H1 (cell line): ENCODE measurements around the gene KIAA0040. TPM values are rescaled to one million over a fixed set of nuclear protein-coding genes. Genes with fewer than 3 reads are reported as not detected.

Experiments used
- CHD1 ChIP-seq: IDR thresholded peaks from 2 replicates; pipeline ENCODE4 v1.6.1; 2012; ENCODE audit warnings: low read depth, low read length, improper control_type of control experiment
- polyA plus RNA-seq, 7 experiments: library from polyadenylated mRNA; depleted of rRNA in 3 of 7; stranded (reverse) in 5 of 7; unstranded in 2 of 7; fragments of >200 nt in 5 of 7; fragments of 200-250 nt in 2 of 7; gene quantifications; 1 replicate in 5 of 7; 2 replicates in 1 of 7; 4 replicates in 1 of 7; pipeline versions ENCODE4 v1.2.1 to v1.2.3, GENCODE V29; 2011 to 2013; ENCODE audit warnings: missing spikeins in 2 of 7, mixed read lengths in 2 of 7
- total RNA-seq: library from RNA; stranded (reverse); fragmentation: NEBNext Ultra II Directional; extraction: Animal tissue kit (Norgen Biotek cat#: 25700); gene quantifications from 2 replicates; pipeline ENCODE4 v1.2.1, GENCODE V29; 2021
- TF ChIP-seq, protein P1 (sequence below): fragments of 300-600 bp; sonication (generic); IDR thresholded peaks from 2 replicates; pipeline ENCODE4 v1.7.1; 2012; ENCODE audit warnings: low read length, moderate library complexity, mild to moderate bottlenecking, inconsistent platforms; ENCODE audit not compliant: insufficient replicate concordance

Gene KIAA0040
- total and polyA plus RNA-seq, 2 of the 8 experiments (the other 6 are each of a cell fraction or from before 2014, with no cell fraction given): 11.0 to 14.1 TPM

DNA sequence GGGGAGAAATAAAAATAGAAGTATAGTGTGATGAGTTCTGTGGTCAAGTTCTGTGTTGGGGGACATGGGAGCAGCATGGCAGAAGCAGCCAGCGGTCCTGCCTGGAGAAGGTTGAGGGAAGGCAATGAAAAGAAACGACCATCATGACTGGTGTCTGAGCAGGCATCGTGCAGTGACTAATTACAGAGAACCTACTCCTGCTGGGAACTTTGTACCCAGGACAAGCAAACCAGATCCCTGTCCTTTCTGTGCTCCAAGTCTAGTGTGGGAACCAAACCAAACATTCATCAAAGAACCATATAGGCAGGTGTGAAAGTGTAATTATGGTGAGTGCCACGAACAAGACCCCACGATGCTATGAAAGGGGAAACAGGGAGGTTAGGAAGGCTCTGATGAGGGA lies 25.8 kb downstream of the KIAA0040 start (continued):
- TF ChIP-seq, protein P1, sequence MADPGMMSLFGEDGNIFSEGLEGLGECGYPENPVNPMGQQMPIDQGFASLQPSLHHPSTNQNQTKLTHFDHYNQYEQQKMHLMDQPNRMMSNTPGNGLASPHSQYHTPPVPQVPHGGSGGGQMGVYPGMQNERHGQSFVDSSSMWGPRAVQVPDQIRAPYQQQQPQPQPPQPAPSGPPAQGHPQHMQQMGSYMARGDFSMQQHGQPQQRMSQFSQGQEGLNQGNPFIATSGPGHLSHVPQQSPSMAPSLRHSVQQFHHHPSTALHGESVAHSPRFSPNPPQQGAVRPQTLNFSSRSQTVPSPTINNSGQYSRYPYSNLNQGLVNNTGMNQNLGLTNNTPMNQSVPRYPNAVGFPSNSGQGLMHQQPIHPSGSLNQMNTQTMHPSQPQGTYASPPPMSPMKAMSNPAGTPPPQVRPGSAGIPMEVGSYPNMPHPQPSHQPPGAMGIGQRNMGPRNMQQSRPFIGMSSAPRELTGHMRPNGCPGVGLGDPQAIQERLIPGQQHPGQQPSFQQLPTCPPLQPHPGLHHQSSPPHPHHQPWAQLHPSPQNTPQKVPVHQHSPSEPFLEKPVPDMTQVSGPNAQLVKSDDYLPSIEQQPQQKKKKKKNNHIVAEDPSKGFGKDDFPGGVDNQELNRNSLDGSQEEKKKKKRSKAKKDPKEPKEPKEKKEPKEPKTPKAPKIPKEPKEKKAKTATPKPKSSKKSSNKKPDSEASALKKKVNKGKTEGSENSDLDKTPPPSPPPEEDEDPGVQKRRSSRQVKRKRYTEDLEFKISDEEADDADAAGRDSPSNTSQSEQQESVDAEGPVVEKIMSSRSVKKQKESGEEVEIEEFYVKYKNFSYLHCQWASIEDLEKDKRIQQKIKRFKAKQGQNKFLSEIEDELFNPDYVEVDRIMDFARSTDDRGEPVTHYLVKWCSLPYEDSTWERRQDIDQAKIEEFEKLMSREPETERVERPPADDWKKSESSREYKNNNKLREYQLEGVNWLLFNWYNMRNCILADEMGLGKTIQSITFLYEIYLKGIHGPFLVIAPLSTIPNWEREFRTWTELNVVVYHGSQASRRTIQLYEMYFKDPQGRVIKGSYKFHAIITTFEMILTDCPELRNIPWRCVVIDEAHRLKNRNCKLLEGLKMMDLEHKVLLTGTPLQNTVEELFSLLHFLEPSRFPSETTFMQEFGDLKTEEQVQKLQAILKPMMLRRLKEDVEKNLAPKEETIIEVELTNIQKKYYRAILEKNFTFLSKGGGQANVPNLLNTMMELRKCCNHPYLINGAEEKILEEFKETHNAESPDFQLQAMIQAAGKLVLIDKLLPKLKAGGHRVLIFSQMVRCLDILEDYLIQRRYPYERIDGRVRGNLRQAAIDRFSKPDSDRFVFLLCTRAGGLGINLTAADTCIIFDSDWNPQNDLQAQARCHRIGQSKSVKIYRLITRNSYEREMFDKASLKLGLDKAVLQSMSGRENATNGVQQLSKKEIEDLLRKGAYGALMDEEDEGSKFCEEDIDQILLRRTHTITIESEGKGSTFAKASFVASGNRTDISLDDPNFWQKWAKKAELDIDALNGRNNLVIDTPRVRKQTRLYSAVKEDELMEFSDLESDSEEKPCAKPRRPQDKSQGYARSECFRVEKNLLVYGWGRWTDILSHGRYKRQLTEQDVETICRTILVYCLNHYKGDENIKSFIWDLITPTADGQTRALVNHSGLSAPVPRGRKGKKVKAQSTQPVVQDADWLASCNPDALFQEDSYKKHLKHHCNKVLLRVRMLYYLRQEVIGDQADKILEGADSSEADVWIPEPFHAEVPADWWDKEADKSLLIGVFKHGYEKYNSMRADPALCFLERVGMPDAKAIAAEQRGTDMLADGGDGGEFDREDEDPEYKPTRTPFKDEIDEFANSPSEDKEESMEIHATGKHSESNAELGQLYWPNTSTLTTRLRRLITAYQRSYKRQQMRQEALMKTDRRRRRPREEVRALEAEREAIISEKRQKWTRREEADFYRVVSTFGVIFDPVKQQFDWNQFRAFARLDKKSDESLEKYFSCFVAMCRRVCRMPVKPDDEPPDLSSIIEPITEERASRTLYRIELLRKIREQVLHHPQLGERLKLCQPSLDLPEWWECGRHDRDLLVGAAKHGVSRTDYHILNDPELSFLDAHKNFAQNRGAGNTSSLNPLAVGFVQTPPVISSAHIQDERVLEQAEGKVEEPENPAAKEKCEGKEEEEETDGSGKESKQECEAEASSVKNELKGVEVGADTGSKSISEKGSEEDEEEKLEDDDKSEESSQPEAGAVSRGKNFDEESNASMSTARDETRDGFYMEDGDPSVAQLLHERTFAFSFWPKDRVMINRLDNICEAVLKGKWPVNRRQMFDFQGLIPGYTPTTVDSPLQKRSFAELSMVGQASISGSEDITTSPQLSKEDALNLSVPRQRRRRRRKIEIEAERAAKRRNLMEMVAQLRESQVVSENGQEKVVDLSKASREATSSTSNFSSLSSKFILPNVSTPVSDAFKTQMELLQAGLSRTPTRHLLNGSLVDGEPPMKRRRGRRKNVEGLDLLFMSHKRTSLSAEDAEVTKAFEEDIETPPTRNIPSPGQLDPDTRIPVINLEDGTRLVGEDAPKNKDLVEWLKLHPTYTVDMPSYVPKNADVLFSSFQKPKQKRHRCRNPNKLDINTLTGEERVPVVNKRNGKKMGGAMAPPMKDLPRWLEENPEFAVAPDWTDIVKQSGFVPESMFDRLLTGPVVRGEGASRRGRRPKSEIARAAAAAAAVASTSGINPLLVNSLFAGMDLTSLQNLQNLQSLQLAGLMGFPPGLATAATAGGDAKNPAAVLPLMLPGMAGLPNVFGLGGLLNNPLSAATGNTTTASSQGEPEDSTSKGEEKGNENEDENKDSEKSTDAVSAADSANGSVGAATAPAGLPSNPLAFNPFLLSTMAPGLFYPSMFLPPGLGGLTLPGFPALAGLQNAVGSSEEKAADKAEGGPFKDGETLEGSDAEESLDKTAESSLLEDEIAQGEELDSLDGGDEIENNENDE: no peak
- TF ChIP-seq CHD1: no peak
